H9 (cell line): ENCODE results near the gene FBXO5. TPM values are rescaled to one million over a fixed set of nuclear protein-coding genes. Genes with fewer than 3 reads are reported as not detected.
A peak's percentile ranks its signal among the peaks of the same experiment; 100 is the strongest.
"Not testable (repeated sequence)": the region's sequence is repeated elsewhere in the genome, so short reads cannot be mapped to it uniquely, and the experiment has no call there.

Source experiments
- DNase-seq: peaks from one replicate; pipeline ENCODE4 v3.0.0-alpha.2; 2017
- H2AFZ ChIP-seq: one replicate; pipeline ENCODE4 v1.6.1; 2013; ENCODE audit warnings: mild to moderate bottlenecking, low read length, control low read depth, moderate library complexity
- H2AK5ac ChIP-seq: 2 replicates; pipeline ENCODE4 v1.6.1; 2013; ENCODE audit warnings: low read length, control low read depth, mixed read lengths; ENCODE audit not compliant: insufficient read length
- H2BK120ac ChIP-seq: one replicate; pipeline ENCODE4 v1.6.1; 2013; ENCODE audit warnings: low read depth, mild to moderate bottlenecking, low read length, control low read depth, inconsistent platforms; ENCODE audit not compliant: poor library complexity, severe bottlenecking
- H2BK12ac ChIP-seq: 2 replicates; pipeline ENCODE4 v1.6.1; 2013; ENCODE audit warnings: low read length, control low read depth, mixed read lengths, low read depth; ENCODE audit not compliant: insufficient read length
- H2BK15ac ChIP-seq: 2 replicates; pipeline ENCODE4 v1.6.1; 2013; ENCODE audit warnings: low read depth, low read length, control low read depth
- H2BK20ac ChIP-seq: one replicate; pipeline ENCODE4 v1.6.1; 2013; ENCODE audit warnings: low read depth, mild to moderate bottlenecking, low read length, control low read depth, inconsistent platforms; ENCODE audit not compliant: poor library complexity, severe bottlenecking
- H2BK5ac ChIP-seq: 2 replicates; pipeline ENCODE4 v1.6.1; 2013; ENCODE audit warnings: low read length, control low read depth, mixed read lengths; ENCODE audit not compliant: insufficient read length
- H3K14ac ChIP-seq: 2 replicates; pipeline ENCODE4 v1.6.1; 2013; ENCODE audit warnings: low read length, control low read depth; ENCODE audit not compliant: insufficient read depth
- H3K18ac ChIP-seq: 2 replicates; pipeline ENCODE4 v1.6.1; 2013; ENCODE audit warnings: low read depth, mild to moderate bottlenecking, mixed read lengths, low read length, control low read depth; ENCODE audit not compliant: insufficient read length
- H3K23ac ChIP-seq: 2 replicates; pipeline ENCODE4 v1.6.1; 2013; ENCODE audit warnings: low read length, control low read depth, mixed read lengths, low read depth; ENCODE audit not compliant: insufficient read length
- H3K23me2 ChIP-seq: 2 replicates; pipeline ENCODE4 v1.6.1; 2013; ENCODE audit warnings: low read depth, mild to moderate bottlenecking, mixed read lengths, low read length, control low read depth; ENCODE audit not compliant: insufficient read length, poor library complexity, severe bottlenecking
- H3K27ac ChIP-seq: 2 replicates; pipeline ENCODE4 v1.5.1; 2013; ENCODE audit warnings: low read length, control low read depth, mixed read lengths, low read depth; ENCODE audit not compliant: insufficient read length
- H3K27me3 ChIP-seq: 2 replicates; pipeline ENCODE4 v1.6.1; 2013; ENCODE audit warnings: low read length, control low read depth, inconsistent platforms; ENCODE audit not compliant: insufficient read depth
- H3K4ac ChIP-seq: 2 replicates; pipeline ENCODE4 v1.6.1; 2013; ENCODE audit warnings: low read depth, mild to moderate bottlenecking, control low read depth, inconsistent platforms, low read length, moderate library complexity
- H3K4me1 ChIP-seq: 2 replicates; pipeline ENCODE4 v1.6.1; 2013; ENCODE audit warnings: low read length, control low read depth, inconsistent platforms; ENCODE audit not compliant: insufficient read depth
- H3K4me2 ChIP-seq: 2 replicates; pipeline ENCODE4 v1.6.1; 2013; ENCODE audit warnings: low read length, control low read depth, mixed read lengths; ENCODE audit not compliant: insufficient read length, insufficient read depth
- H3K56ac ChIP-seq: 2 replicates; pipeline ENCODE4 v1.6.1; 2013; ENCODE audit warnings: low read depth, mild to moderate bottlenecking, mixed read lengths, low read length, control low read depth; ENCODE audit not compliant: insufficient read length
- H3K79me1 ChIP-seq: 2 replicates; pipeline ENCODE4 v1.6.1; 2013; ENCODE audit warnings: low read depth, mild to moderate bottlenecking, moderate library complexity, low read length, control low read depth, inconsistent platforms; ENCODE audit not compliant: insufficient read depth, poor library complexity, severe bottlenecking
- H3K79me2 ChIP-seq: 2 replicates; pipeline ENCODE4 v1.6.1; 2013; ENCODE audit warnings: low read length, control low read depth, inconsistent platforms; ENCODE audit not compliant: insufficient read depth
- H3K9ac ChIP-seq: 2 replicates; pipeline ENCODE4 v1.6.1; 2013; ENCODE audit warnings: low read length, control low read depth, mixed read lengths; ENCODE audit not compliant: insufficient read length; ENCODE audit errors: extremely low read depth
- H3K9me3 ChIP-seq: one replicate; pipeline ENCODE4 v1.6.1; 2013; ENCODE audit warnings: low read depth, low read length, inconsistent platforms; ENCODE audit not compliant: control insufficient read depth
- H3T11ph ChIP-seq: one replicate; pipeline ENCODE4 v1.6.1; 2013; ENCODE audit warnings: mild to moderate bottlenecking, low read length, control low read depth, inconsistent platforms
- H4K20me1 ChIP-seq: one replicate; pipeline ENCODE4 v1.6.1; 2013; ENCODE audit not compliant: control insufficient read depth, insufficient read length, insufficient read depth
- H4K5ac ChIP-seq: 2 replicates; pipeline ENCODE4 v1.6.1; 2013; ENCODE audit warnings: low read depth, mild to moderate bottlenecking, mixed read lengths, low read length, control low read depth; ENCODE audit not compliant: insufficient read length
- H4K8ac ChIP-seq: replicated peaks from 2 replicates; pipeline ENCODE4 v1.6.1; 2013; ENCODE audit warnings: low read length, control low read depth, mixed read lengths, low read depth; ENCODE audit not compliant: insufficient read length
- H4K91ac ChIP-seq: 2 replicates; pipeline ENCODE4 v1.6.1; 2013; ENCODE audit warnings: low read depth, mild to moderate bottlenecking, moderate library complexity, mixed read lengths, low read length, control low read depth; ENCODE audit not compliant: insufficient read length
- H3K27ac Mint-ChIP-seq, 3 experiments: 2 replicates in 2 of 3; 3 replicates in 1 of 3; pipeline ENCODE4 v1.8.0; 2020 to 2021; ENCODE audit warnings: mixed read lengths in 3 of 3, mild to moderate bottlenecking in 1 of 3, moderate library complexity in 1 of 3
- H3K27me3 Mint-ChIP-seq: 2 replicates; pipeline ENCODE4 v1.8.0; 2021; ENCODE audit warnings: low read depth, mild to moderate bottlenecking, moderate library complexity, mixed read lengths
- H3K36me3 Mint-ChIP-seq, 3 experiments: 2 replicates in 2 of 3; 3 replicates in 1 of 3; pipeline ENCODE4 v1.8.0; 2020 to 2021; ENCODE audit warnings: low read depth in 3 of 3, mixed read lengths in 3 of 3; ENCODE audit not compliant: insufficient read depth in 1 of 3
- H3K4me1 Mint-ChIP-seq, 2 experiments: 2 replicates each; pipeline ENCODE4 v1.8.0; 2020; ENCODE audit warnings: mixed read lengths in 2 of 2
- H3K4me3 Mint-ChIP-seq, 2 experiments: 2 replicates in 1 of 2; 3 replicates in 1 of 2; pipeline ENCODE4 v1.8.0; 2020 to 2021; ENCODE audit warnings: mild to moderate bottlenecking in 2 of 2, mixed read lengths in 2 of 2, moderate library complexity in 1 of 2
- H3K9me3 Mint-ChIP-seq, 2 experiments: 2 replicates in 1 of 2; 3 replicates in 1 of 2; pipeline ENCODE4 v1.8.0; 2020; ENCODE audit warnings: mild to moderate bottlenecking in 2 of 2, mixed read lengths in 2 of 2, moderate library complexity in 1 of 2
- WGBS: extraction: QIAGEN DNeasy Blood & Tissue Kit; methylation state at CpG from one replicate; pipeline ENCODE4 v1.1.7; 2013; ENCODE audit warnings: missing lambda C conversion rate, low lambda C conversion rate, mixed read lengths; ENCODE audit not compliant: insufficient read length; ENCODE audit errors: extremely low coverage; 5-methylcytosine and 5-hydroxymethylcytosine counted together
- total RNA-seq: library from RNA; stranded (reverse); gene quantifications from 2 replicates; pipeline ENCODE4 v1.2.1, GENCODE V29; 2021
- TF ChIP-seq, protein P1 (sequence below): fragments of 200-600 bp; sonication (generic); conservative IDR thresholded peaks from 3 replicates; pipeline ENCODE4 v1.8.0; 2021; ENCODE audit warnings: antibody characterized with exemption, mild to moderate bottlenecking

FBXO5 gene
- total RNA-seq, 1 experiment from 2014 or later = 47.6 TPM

- Histone ChIP-seq H2BK5ac (no peak overlapping the region), H3K23ac (no peak overlapping the region), H3K4ac (no peak overlapping the region), H3T11ph (no peak overlapping the region), H4K5ac (no peak overlapping the region), H3K18ac (no peak overlapping the region), H3K9me3 (no peaks in the 10 kb centered on the region), H3K14ac (no peak overlapping the region), H4K91ac (no peak overlapping the region), H3K9ac (no peak overlapping the region), H4K20me1 (no peaks in the 10 kb centered on the region), H3K27ac (no peak overlapping the region), H2BK15ac (no peak overlapping the region), H2BK20ac (no peak overlapping the region), H3K23me2 (peaks cover 12% of the 10 kb centered on the region), H2AK5ac (no peak overlapping the region), H2BK120ac (no peak overlapping the region), H3K79me1 (no peaks in the 10 kb centered on the region), H3K4me2 (no peak overlapping the region), H2AFZ (no peak overlapping the region), H4K8ac (no peak overlapping the region), H3K4me1 (no peaks in the 10 kb centered on the region), H3K56ac (no peak overlapping the region), H3K27me3 (no peaks in the 10 kb centered on the region), H2BK12ac (no peak overlapping the region), H3K79me2 (peaks cover 15% of the 10 kb centered on the region; the same call in 1 of the 2 replicates)
- Mint-ChIP-seq H3K9me3 (no peaks in the 10 kb centered on the region), H3K4me3 (peak overlapping the region; percentile 59 to 98), H3K36me3 (peaks cover 6 to 25% (median 21%) of the 10 kb centered on the region in 3 experiments; a peak in 5 of 7 replicates), H3K27ac (no peak overlapping the region), H3K4me1 (peaks cover 19 to 22% of the 10 kb centered on the region in 2 experiments), H3K27me3 (no peaks in the 10 kb centered on the region)
- DNase-seq = no peak
- TF ChIP-seq, protein P1, sequence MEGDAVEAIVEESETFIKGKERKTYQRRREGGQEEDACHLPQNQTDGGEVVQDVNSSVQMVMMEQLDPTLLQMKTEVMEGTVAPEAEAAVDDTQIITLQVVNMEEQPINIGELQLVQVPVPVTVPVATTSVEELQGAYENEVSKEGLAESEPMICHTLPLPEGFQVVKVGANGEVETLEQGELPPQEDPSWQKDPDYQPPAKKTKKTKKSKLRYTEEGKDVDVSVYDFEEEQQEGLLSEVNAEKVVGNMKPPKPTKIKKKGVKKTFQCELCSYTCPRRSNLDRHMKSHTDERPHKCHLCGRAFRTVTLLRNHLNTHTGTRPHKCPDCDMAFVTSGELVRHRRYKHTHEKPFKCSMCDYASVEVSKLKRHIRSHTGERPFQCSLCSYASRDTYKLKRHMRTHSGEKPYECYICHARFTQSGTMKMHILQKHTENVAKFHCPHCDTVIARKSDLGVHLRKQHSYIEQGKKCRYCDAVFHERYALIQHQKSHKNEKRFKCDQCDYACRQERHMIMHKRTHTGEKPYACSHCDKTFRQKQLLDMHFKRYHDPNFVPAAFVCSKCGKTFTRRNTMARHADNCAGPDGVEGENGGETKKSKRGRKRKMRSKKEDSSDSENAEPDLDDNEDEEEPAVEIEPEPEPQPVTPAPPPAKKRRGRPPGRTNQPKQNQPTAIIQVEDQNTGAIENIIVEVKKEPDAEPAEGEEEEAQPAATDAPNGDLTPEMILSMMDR = no peak
Measured at GRCh38 chr6:153000243-153000642, 17.4 kb upstream of the FBXO5 start.

DNA sequence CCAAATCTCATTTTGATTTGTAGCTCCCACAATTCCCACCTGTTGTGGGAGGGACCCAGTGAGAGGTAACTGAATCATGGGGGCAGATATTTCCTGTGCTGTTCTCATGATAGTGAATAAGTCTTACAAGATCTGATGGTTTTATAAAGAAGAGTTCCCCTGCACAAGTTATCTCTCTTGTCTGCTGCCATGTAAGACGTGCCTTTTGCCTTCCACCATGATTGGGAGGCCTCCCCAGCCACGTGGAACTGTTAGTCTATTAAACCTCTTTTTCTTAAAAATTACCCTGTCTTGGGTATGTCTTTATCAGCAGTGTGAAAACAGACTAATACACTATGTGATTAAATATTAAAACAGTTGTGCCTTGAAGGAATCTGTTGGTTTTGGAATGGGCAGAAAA lies 16.7 kb upstream of the FBXO5 start:
- H4K5ac ChIP-seq, H2BK15ac ChIP-seq, H2AK5ac ChIP-seq, H3K14ac ChIP-seq, H2BK12ac ChIP-seq, H3T11ph ChIP-seq, H3K9ac ChIP-seq, H3K9me3 ChIP-seq, H3K23ac ChIP-seq, H3K27ac Mint-ChIP-seq, H3K18ac ChIP-seq, H3K27ac ChIP-seq, H2BK5ac ChIP-seq, H3K9me3 Mint-ChIP-seq, H3K4me3 Mint-ChIP-seq, H3K27me3 Mint-ChIP-seq, H3K79me1 ChIP-seq, H4K20me1 ChIP-seq, H4K8ac ChIP-seq, H2BK20ac ChIP-seq, H3K4me2 ChIP-seq, H3K4ac ChIP-seq, H2AFZ ChIP-seq, H3K4me1 ChIP-seq, H3K56ac ChIP-seq, H3K27me3 ChIP-seq, H2BK120ac ChIP-seq, DNase-seq, H4K91ac ChIP-seq: not testable (repeated sequence)
- H3K4me1 Mint-ChIP-seq = peaks cover 19 to 22% of the 10 kb centered on the region in 2 experiments
- H3K23me2 ChIP-seq = peaks cover 12% of the 10 kb centered on the region
- peaks cover 15% of the 10 kb centered on the region; the same call in 1 of the 2 replicates for H3K79me2 ChIP-seq
- H3K36me3 Mint-ChIP-seq = peaks cover 6 to 26% (median 25%) of the 10 kb centered on the region in 3 experiments; a peak in 5 of 7 replicates
- WGBS = no CpG with 5 or more reads among the region's 2 CpGs
